Stimulated activated CD8-positive, alpha-beta memory T cell treated with anti-CD3 and anti-CD28 coated beads, Interleukin-12 subunit alpha, Interleukin-12 subunit beta, amount 100 ng/mL, for 24 hours (primary cell): ENCODE data around the gene HSPA1L.
"Not testable (repeated sequence)": the region's sequence is repeated elsewhere in the genome, so short reads cannot be mapped to it uniquely, and the experiment has no call there.

Source experiments
- DNase-seq: peaks from one replicate; pipeline ENCODE4 v3.0.0-alpha.2; 2020; ENCODE audit errors: extremely low read depth

HSPA1L gene

GRCh38 chr6:31813465-31813849 is 1.6 kb downstream of the HSPA1L start:
- DNase-seq: no peak

- DNase-seq: no peak
Measured at GRCh38 chr6:31811645-31812044, 3.4 kb downstream of the HSPA1L start.

- DNase-seq: not testable (repeated sequence)
Measured at GRCh38 chr6:31808599-31808998, 6.5 kb downstream of the HSPA1L start.

DNA sequence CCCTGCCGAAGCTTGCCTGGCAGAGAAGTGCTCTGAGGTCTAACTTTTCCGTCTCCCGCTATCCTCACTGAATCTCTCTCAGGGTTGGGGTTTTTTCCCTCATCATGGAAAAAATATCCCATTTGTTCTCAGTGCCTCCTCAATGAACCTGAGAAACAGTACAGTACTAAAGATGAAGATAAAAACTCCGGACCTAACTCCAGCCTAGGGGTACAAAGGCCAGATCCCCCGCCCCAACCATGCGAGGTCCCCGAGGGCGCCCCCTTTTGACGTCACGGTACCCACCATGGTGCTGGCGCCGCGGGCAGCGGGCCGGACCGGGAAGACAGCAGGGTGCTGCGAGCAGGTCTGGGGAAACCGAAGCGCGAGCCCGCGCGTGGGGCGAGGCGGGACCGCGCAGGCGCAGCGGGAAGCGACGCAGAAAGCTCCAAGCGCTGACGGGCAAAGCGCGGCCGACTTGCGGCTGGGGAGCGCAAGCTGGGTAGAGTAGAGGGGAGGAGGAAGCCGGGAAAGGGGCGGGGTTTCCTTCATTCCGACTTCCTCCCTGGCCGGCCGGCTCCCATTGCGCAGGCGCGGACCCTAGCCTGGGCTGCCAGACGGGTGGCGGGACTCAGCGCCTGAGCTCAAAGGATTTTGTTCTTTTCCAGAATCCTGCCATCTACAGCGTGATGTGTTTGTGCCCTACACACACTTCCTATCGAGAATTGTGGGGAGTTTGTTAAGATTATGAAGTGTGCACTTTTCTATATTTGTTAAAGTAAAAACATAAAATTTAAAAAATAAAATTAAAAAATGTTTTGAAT is 8.4 kb downstream of the HSPA1L start, which contains the start of gene LSM2:
Gene LSM2, minus strand, starts transcription at position 497 of the 803 bp plus-strand sequence. Its CDS starts 209 bp downstream, at position 288.
- peak; percentile 98 for DNase-seq

DNA sequence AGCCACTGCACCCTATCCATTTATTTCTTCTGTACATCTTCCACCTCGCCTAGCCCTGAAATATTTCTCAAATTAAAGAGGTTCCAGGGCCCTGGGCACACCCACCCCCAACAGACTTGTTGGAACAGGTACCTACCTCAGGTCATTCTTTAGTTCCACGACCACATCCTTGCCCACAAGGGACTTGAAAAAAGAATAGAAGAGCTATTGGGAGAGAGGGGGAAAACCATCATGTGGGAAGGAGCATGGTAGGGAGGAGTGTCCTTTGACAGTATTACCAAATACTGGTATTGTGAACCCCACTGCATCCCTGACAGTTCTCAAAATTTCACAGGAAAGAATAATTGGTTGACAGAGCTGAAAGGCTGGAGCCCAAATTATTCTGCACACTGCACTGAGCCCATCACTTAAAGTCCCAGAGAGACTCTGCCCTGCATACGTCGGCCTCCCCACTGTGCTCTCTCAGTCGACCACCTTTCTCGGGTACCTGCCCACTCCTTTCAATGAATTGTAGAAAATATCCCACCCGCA is 9.1 kb downstream of the HSPA1L start:
- no peak for DNase-seq

GRCh38 chr6:31801031-31801927 is 13.8 kb downstream of the HSPA1L start:
- not testable (repeated sequence) for DNase-seq

GRCh38 chr6:31799781-31800180 is 15.3 kb downstream of the HSPA1L start:
- no peak for DNase-seq

GRCh38 chr6:31797588-31797987 is 17.5 kb downstream of the HSPA1L start:
- no peak for DNase-seq

GRCh38 chr6:31796993-31797385 is 18.1 kb downstream of the HSPA1L start:
- no peak for DNase-seq

DNA sequence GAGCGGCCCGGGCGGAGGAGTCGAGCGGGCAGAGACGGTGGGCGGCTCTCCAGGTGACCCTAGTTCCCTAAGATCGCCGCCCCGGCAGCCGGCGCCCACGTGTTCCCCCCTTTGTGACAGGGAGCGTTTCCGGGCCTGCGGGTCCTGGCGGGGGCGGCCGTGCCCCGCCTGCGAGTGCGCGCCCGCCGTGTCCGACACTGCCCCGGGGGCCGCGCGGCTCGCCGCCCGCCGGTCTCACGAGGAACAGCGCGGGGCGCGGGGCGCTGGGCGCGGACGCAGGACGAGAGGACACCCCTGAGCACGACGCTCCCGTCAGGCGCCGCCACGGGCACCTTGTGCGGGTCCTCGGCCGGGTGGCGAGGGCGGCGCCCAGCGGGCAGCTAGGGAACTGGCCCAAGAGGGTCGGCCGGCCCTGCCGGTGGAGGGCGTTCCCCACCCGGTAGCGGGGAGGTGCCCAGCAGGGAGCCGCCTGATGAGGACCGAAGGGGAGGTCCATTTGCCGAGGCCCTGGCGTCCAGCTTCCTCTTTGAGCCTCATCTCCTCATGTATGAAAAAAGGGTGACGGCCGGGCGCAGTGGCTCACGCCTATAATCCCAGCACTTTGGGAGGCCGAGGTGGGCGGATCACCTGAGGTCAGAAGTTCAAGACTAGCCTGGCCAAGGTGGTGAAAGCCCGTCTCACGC is 19.3 kb downstream of the HSPA1L start, which contains the start of gene VARS1:
Gene VARS1, minus strand, starts transcription at position 137 of the 683 bp plus-strand sequence. CDS start 535 bp downstream, outside the sequence.
- DNase-seq: peak; percentile 58

DNA sequence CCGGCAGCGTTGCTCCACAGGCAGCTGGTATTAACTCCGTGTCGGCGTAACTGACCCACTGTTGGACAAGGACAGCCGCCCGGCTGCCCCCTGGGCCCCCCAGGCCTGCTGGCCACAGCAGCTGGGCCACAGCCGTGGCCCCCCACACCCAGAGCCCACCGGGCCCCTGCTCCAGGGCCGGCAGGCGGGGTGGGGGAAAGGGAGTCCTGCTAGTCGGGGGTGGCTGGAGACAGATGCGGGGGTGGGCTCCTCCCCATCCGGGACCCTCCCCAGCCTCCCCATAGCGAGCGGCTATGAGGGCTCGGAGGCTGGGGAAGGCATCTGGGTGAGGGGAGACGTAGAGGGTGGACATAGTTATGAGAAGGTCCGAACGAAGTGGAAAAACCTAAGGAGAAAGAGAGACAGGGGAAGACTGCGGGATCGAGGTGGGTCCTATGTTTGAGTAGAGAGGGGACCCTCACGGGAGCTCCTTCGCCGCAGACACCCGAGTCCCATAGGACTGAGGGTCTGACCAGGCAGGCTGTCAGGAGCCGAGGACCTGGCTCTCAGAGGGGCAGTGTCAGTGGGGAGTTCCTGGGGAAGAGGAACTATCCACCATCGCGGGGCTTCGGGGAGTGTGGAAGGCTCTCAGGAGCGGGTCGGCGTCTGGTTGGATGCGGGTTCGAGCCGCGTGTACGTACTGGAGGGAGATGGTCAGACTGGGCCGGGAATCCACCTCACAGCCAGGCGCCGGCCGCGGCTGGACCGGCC is 20.0 kb downstream of the HSPA1L start:
- no peak for DNase-seq

DNA sequence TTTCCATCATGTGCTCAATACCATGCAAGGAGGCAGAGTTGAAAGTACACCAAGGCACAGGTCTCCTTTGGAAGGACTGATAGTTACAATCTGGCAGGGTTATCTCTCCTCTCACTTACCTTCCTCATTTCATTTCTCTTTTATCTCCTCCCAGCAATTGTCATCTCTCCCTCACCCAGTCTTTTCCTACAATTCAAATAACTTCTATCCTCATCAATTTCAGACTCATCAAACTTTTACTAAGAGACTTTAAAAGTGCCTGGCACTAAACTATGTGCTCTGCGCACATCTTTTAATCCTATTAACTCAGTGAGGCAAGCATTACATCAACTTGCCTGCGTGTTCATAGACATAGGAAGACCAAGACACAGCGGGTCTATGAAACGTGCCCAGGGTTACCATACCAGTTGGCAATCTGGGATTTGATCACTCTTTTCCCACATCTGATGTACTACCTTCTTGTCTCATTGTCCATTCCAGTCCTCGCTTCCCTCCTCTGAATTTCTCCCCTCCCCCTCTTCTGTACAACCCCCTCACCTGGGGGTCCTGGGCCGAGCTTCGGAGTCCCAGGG is 20.7 kb downstream of the HSPA1L start:
- DNase-seq: no peak

DNA sequence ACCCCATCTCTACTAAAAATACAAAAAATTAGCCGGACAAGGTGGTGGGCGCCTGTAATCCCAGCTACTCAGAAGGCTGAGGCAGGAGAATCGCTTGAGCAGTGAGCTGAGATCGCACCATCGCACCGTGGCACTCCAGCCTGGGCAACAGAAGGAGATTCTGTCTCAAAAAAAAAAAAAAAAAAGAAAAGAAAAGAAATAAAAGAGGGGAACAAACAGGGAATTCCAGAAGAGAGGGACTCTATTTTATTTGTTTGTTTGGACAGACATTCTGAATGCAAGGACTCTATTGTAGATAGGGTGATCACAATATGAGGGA is 21.2 kb downstream of the HSPA1L start:
- DNase-seq: not testable (repeated sequence)

GRCh38 chr6:31792761-31793171 is 22.3 kb downstream of the HSPA1L start:
- no peak for DNase-seq

- no peak for DNase-seq
Measured at GRCh38 chr6:31792090-31792374, 23.1 kb downstream of the HSPA1L start.

- DNase-seq: no peak
Measured at GRCh38 chr6:31791324-31792089, 23.6 kb downstream of the HSPA1L start.

DNA sequence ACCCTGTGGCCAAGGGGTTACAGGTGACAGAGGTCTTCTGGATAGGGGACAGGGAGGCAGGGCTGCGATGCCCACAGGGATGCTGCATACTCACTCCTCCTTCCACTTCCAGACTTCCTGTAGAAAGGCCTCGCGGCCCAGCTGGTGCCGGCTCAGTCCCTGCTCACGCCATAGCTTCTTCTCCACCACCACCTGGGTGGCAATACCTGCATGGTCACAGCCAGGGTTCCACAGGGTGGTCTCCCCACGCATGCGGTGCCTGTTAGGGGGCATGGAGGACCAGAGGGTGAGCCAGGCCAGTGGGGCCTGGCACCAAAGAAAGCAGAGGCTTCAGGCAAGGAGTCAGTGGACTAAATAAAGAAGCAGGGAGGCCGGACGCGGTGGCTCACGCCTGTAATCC is 29.6 kb downstream of the HSPA1L start:
- no peak for DNase-seq

DNA sequence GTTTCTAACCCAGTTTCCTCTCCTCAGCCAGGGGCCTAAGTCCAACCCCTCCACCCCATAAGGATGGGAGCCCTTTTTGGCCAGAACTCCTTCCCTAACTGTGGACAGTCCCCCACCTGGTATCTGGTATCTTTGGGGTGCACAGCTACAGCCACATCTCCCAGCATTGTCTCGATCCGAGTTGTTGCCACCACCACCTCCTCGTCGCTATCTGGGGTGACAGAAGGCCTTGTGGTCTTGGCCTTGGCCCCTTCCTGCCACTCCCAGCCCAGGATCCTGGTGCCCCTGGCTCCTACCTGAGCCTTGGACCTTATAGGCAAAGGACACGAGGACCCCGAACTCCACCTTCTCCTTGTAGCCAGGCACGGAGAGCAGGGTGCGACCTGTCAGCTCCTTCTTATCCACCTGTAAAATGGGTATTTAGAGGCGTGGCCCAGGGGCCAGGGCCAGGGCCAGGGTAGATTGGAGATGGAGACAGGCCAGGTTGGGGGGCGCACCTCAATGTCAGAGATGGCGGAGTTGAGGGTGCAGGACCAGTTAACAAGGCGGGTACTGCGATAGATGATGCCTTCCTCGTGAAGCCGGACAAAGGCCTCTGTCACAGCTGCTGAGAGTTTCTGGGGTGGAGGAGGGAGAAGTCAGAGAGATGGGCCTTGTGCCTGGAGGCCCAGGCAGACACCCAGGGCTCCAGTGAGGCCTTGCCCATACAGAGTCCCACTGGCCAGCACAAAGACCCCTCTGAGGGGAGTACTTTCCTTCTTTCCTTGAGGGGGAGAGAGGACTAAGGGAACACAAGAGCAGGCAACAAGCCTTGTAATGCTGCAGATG is 30.8 kb downstream of the HSPA1L start:
- no peak for DNase-seq

DNA sequence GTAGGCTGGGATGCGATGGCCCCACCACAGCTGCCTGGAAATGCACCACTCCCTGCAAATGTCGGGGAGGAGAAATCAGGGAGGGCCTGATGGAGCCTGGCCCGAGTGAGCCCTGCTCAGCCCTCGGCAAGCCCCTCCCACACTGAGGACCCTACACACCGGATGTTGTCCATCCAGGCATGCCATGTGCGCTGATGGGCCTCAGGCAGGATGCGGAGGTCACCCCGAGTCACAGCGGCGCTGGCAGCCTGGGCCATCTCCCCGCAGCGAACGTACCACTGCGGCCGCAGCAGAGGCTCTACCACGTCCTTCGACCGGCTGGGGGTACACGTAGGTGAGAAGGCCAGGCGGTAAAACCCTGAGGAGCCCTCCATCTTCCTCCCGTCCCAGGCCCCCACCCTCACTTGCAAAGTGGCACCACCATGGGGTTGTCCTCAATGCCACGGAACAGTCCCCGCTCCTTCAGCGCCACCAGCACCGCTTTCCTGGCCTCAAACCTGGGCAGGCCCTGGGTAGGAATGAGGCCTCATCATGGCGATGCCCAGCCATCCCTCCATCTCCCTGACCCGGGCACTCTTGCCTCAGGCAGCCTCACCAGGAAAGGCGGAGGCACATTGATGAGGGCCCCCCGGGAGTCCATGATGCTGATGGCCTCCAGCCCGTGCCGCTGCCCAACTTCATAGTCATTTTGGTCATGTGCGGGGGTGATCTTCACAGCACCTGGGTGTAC is 32.8 kb downstream of the HSPA1L start:
- DNase-seq: no peak
